SKM-1 (cell line): ENCODE measurements around the gene NHSL2.
"Not testable (repeated sequence)": the region's sequence is repeated elsewhere in the genome, so short reads cannot be mapped to it uniquely, and the experiment has no call there.

Experiments used
- DNase-seq: peaks from one replicate; lab custom pipeline; 2025; ENCODE audit not compliant: unreplicated experiment; lab: John Stamatoyannopoulos, UW

The NHSL2 gene

GRCh38 chrX:72159769-72160168 lies 249.1 kb downstream of the NHSL2 start:
- DNase-seq, result no peak

- no peak for DNase-seq
Observed at GRCh38 chrX:72165551-72165950, 254.9 kb downstream of the NHSL2 start.

GRCh38 chrX:72169008-72169728 lies 258.5 kb downstream of the NHSL2 start:
- no peak for DNase-seq

- not testable (repeated sequence) for DNase-seq
Observed at GRCh38 chrX:72176289-72176688, 265.6 kb downstream of the NHSL2 start.

GRCh38 chrX:72176981-72177380 lies 266.3 kb downstream of the NHSL2 start:
- no peak for DNase-seq

- no peak for DNase-seq
Observed at GRCh38 chrX:72180539-72180938, 269.9 kb downstream of the NHSL2 start.

- peak; percentile 70 for DNase-seq
Observed at GRCh38 chrX:72181178-72182125, 270.8 kb downstream of the NHSL2 start, which contains the start of gene PIN4. TSS of gene PIN4 (plus strand) at chrX:72181757. CDS start at chrX:72181786, 29 bp downstream.

- DNase-seq, result no peak
Observed at GRCh38 chrX:72182924-72183323, 272.3 kb downstream of the NHSL2 start.

- DNase-seq, result no peak
Observed at GRCh38 chrX:72201836-72202536, 291.3 kb downstream of the NHSL2 start.
